Measurements from ENCODE around the gene PTPRB.

PTPRB gene

GRCh38 chr12:70660002-70660604, 22.9 kb upstream of the PTPRB start:
- Histone ChIP-seq H3K79me1 (ENCODE audit: low read length) (no peaks in the 10 kb centered on the region), H2BK5ac (ENCODE audit: low read depth, low read length, poor library complexity) (no peak overlapping the region), H2AK5ac (ENCODE audit: low read length) (no peak overlapping the region), H3K4me1 (ENCODE audit: control insufficient read depth in 1 of 2, insufficient read depth in 2 of 2, low read length in 2 of 2) (peaks cover 0 to 1% of the 10 kb centered on the region in 2 experiments), H4K12ac (ENCODE audit: low read depth, low read length) (no peak overlapping the region), H4K8ac (ENCODE audit: low read depth, low read length) (no peak overlapping the region), H3K23ac (ENCODE audit: low read length) (no peak overlapping the region), H3K18ac (ENCODE audit: low read length) (no peak overlapping the region), H3K4me3 (ENCODE audit: low read depth, low read length) (no peak overlapping the region), H3K9ac (ENCODE audit: low read length) (no peak overlapping the region), H3K79me2 (ENCODE audit: control insufficient read depth, insufficient read depth, low read length, poor library complexity) (no peaks in the 10 kb centered on the region), H3K27me3 (ENCODE audit: insufficient read depth, low read length) (no peaks in the 10 kb centered on the region), H3K4me2 (ENCODE audit: low read length) (no peak overlapping the region), H3K9me3 (ENCODE audit: insufficient read depth, low read depth, low read length) (no peaks in the 10 kb centered on the region), H2BK12ac (ENCODE audit: low read length) (no peak overlapping the region), H2BK120ac (ENCODE audit: insufficient read depth, low read length, poor library complexity) (no peak overlapping the region), H3K14ac (ENCODE audit: low read length) (no peak overlapping the region), H2AFZ (ENCODE audit: insufficient read depth, low read length, poor library complexity) (no peak overlapping the region), H4K91ac (ENCODE audit: low read depth, low read length) (no peak overlapping the region), H3K4ac (ENCODE audit: low read depth, low read length) (no peak overlapping the region), H3K27ac (ENCODE audit: low read depth, low read length) (no peak overlapping the region), H3K36me3 (ENCODE audit: control insufficient read depth in 1 of 2, insufficient read depth in 2 of 2, low read length in 2 of 2) (no peaks in the 10 kb centered on the region)
- no CpG with 5 or more reads among the region's 5 CpGs for WGBS (ENCODE audit: extremely low coverage, insufficient coverage, insufficient read length)
- no peak for DNase-seq

- H3K9me3 ChIP-seq (ENCODE audit: insufficient read depth, low read depth, low read length), result no peaks in the 10 kb centered on the region
- no peak overlapping the region for H2BK12ac ChIP-seq (ENCODE audit: low read length)
- H3K27me3 ChIP-seq (ENCODE audit: insufficient read depth, low read length), result no peaks in the 10 kb centered on the region
- no peak overlapping the region for H3K14ac ChIP-seq (ENCODE audit: low read length)
- no CpG with 5 or more reads among the region's 6 CpGs for WGBS (ENCODE audit: extremely low coverage, insufficient coverage, insufficient read length)
- H3K36me3 ChIP-seq (ENCODE audit: control insufficient read depth in 1 of 2, insufficient read depth in 2 of 2, low read length in 2 of 2), result no peaks in the 10 kb centered on the region
- no peak overlapping the region for H4K8ac ChIP-seq (ENCODE audit: low read depth, low read length)
- H4K12ac ChIP-seq (ENCODE audit: low read depth, low read length), result no peak overlapping the region
- no peak overlapping the region for H3K4me3 ChIP-seq (ENCODE audit: low read depth, low read length)
- H3K9ac ChIP-seq (ENCODE audit: low read length), result no peak overlapping the region
- H3K23ac ChIP-seq (ENCODE audit: low read length), result no peak overlapping the region
- no peak overlapping the region for H3K4ac ChIP-seq (ENCODE audit: low read depth, low read length)
- no peak overlapping the region for H3K4me2 ChIP-seq (ENCODE audit: low read length)
- H3K79me1 ChIP-seq (ENCODE audit: low read length), result no peaks in the 10 kb centered on the region
- H2BK5ac ChIP-seq (ENCODE audit: low read depth, low read length, poor library complexity), result no peak overlapping the region
- H2AK5ac ChIP-seq (ENCODE audit: low read length), result no peak overlapping the region
- no peak overlapping the region for H2BK120ac ChIP-seq (ENCODE audit: insufficient read depth, low read length, poor library complexity)
- H3K18ac ChIP-seq (ENCODE audit: low read length), result no peak overlapping the region
- no peak overlapping the region for H2AFZ ChIP-seq (ENCODE audit: insufficient read depth, low read length, poor library complexity)
- H3K27ac ChIP-seq (ENCODE audit: low read depth, low read length), result no peak overlapping the region
- H3K4me1 ChIP-seq (ENCODE audit: control insufficient read depth in 1 of 2, insufficient read depth in 2 of 2, low read length in 2 of 2), result peaks cover 0 to 1% of the 10 kb centered on the region in 2 experiments
- H3K79me2 ChIP-seq (ENCODE audit: control insufficient read depth, insufficient read depth, low read length, poor library complexity), result no peaks in the 10 kb centered on the region
- H4K91ac ChIP-seq (ENCODE audit: low read depth, low read length), result no peak overlapping the region
- no peak for DNase-seq
These were observed 21.9 kb upstream of the PTPRB start for GRCh38 chr12:70659077-70659606.

GRCh38 chr12:70657616-70658286, 20.5 kb upstream of the PTPRB start:
- no peak overlapping the region for H2AFZ ChIP-seq (ENCODE audit: insufficient read depth, low read length, poor library complexity)
- H2BK12ac ChIP-seq (ENCODE audit: low read length), result no peak overlapping the region
- H3K27me3 ChIP-seq (ENCODE audit: insufficient read depth, low read length), result no peaks in the 10 kb centered on the region
- H3K9ac ChIP-seq (ENCODE audit: low read length), result no peak overlapping the region
- H3K14ac ChIP-seq (ENCODE audit: low read length), result no peak overlapping the region
- no peaks in the 10 kb centered on the region for H3K9me3 ChIP-seq (ENCODE audit: insufficient read depth, low read depth, low read length)
- no peak overlapping the region for H4K12ac ChIP-seq (ENCODE audit: low read depth, low read length)
- WGBS (ENCODE audit: extremely low coverage, insufficient coverage, insufficient read length), result no CpG with 5 or more reads among the region's 4 CpGs
- H3K23ac ChIP-seq (ENCODE audit: low read length), result no peak overlapping the region
- H3K18ac ChIP-seq (ENCODE audit: low read length), result no peak overlapping the region
- H3K4me3 ChIP-seq (ENCODE audit: low read depth, low read length), result no peak overlapping the region
- H3K4me1 ChIP-seq (ENCODE audit: control insufficient read depth in 1 of 2, insufficient read depth in 2 of 2, low read length in 2 of 2), result peaks cover 0 to 1% of the 10 kb centered on the region in 2 experiments
- no peak overlapping the region for H3K27ac ChIP-seq (ENCODE audit: low read depth, low read length)
- H3K4ac ChIP-seq (ENCODE audit: low read depth, low read length), result no peak overlapping the region
- H2AK5ac ChIP-seq (ENCODE audit: low read length), result no peak overlapping the region
- H3K4me2 ChIP-seq (ENCODE audit: low read length), result no peak overlapping the region
- DNase-seq, result no peak
- no peak overlapping the region for H2BK120ac ChIP-seq (ENCODE audit: insufficient read depth, low read length, poor library complexity)
- H3K36me3 ChIP-seq (ENCODE audit: control insufficient read depth in 1 of 2, insufficient read depth in 2 of 2, low read length in 2 of 2), result no peaks in the 10 kb centered on the region
- H2BK5ac ChIP-seq (ENCODE audit: low read depth, low read length, poor library complexity), result no peak overlapping the region
- no peaks in the 10 kb centered on the region for H3K79me2 ChIP-seq (ENCODE audit: control insufficient read depth, insufficient read depth, low read length, poor library complexity)
- no peak overlapping the region for H4K8ac ChIP-seq (ENCODE audit: low read depth, low read length)
- no peaks in the 10 kb centered on the region for H3K79me1 ChIP-seq (ENCODE audit: low read length)
- H4K91ac ChIP-seq (ENCODE audit: low read depth, low read length), result no peak overlapping the region

GRCh38 chr12:70652451-70652850, 15.2 kb upstream of the PTPRB start:
- Histone ChIP-seq H3K23ac (ENCODE audit: low read length) (no peak overlapping the region), H3K4me3 (ENCODE audit: low read depth, low read length) (no peak overlapping the region), H2BK5ac (ENCODE audit: low read depth, low read length, poor library complexity) (no peak overlapping the region), H3K18ac (ENCODE audit: low read length) (no peak overlapping the region), H3K9me3 (ENCODE audit: insufficient read depth, low read depth, low read length) (no peaks in the 10 kb centered on the region), H3K27me3 (ENCODE audit: insufficient read depth, low read length) (no peaks in the 10 kb centered on the region), H3K4me2 (ENCODE audit: low read length) (no peak overlapping the region), H3K4me1 (ENCODE audit: control insufficient read depth in 1 of 2, insufficient read depth in 2 of 2, low read length in 2 of 2) (no peaks in the 10 kb centered on the region), H2AFZ (ENCODE audit: insufficient read depth, low read length, poor library complexity) (no peak overlapping the region), H4K8ac (ENCODE audit: low read depth, low read length) (no peak overlapping the region), H2BK120ac (ENCODE audit: insufficient read depth, low read length, poor library complexity) (no peak overlapping the region), H2AK5ac (ENCODE audit: low read length) (no peak overlapping the region), H2BK12ac (ENCODE audit: low read length) (no peak overlapping the region), H4K91ac (ENCODE audit: low read depth, low read length) (no peak overlapping the region), H3K9ac (ENCODE audit: low read length) (no peak overlapping the region), H3K36me3 (ENCODE audit: control insufficient read depth in 1 of 2, insufficient read depth in 2 of 2, low read length in 2 of 2) (no peaks in the 10 kb centered on the region), H4K12ac (ENCODE audit: low read depth, low read length) (no peak overlapping the region), H3K4ac (ENCODE audit: low read depth, low read length) (no peak overlapping the region), H3K79me1 (ENCODE audit: low read length) (no peaks in the 10 kb centered on the region), H3K14ac (ENCODE audit: low read length) (no peak overlapping the region), H3K27ac (ENCODE audit: low read depth, low read length) (no peak overlapping the region), H3K79me2 (ENCODE audit: control insufficient read depth, insufficient read depth, low read length, poor library complexity) (no peaks in the 10 kb centered on the region)
- no peak for DNase-seq
- WGBS (ENCODE audit: extremely low coverage, insufficient coverage, insufficient read length), result no CpG with 5 or more reads among the region's 1 CpG
